ENCODE results near the gene ITGA8. TPM values are rescaled to one million over a fixed set of nuclear protein-coding genes. Genes with fewer than 3 reads are reported as not detected.

Gene ITGA8
- total and polyA plus RNA-seq, 2 of the 13 experiments (the other 11 are each of a cell fraction or from before 2014, with no cell fraction given), result not detected

DNA sequence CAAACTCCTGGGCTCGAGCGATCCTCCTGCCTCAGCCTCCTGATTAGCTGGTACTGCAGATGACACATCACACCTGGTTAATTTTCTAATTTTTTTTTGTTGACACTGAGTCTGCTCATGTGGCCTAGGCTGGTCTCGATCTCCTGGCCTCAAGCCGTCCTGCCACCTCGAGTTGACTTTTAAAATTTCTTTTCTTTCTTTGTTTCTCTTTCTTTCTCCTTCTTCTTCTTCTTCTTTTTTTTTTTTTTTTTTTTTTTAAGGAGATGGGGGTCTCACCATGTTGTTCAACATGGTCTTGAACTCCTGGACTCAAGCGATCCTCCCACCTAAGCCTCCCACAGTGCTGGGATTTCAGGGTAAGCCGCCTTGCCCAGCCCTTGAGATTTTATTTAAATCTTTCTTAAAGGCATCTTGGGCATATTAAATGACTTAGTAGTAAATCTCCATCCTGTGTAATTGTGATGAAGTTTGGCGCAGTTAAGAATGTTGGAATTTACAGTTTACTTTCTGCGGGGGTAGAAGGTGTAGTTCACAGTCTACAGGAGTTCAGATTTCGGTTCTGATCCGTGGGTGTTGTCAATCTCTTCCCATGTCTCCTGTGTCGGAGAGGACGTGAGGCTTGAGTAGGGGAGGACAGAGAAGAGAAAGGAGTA is 1.0 kb upstream of the ITGA8 start:
- in situ Hi-C loops (cut with HindIII; ENCODE audit: extremely low pct_ligation_motif_present, low pct_unique_long_range_greater_than_20kb), result no loop called here
- BruUV-seq (replicated peaks), result no TSS peak
- POLR2A ChIA-PET, result no interaction called here
- Histone ChIP-seq H3K9me3 (ENCODE audit: low read length) (no peaks in the 10 kb centered on the region), H3K79me2 (ENCODE audit: insufficient read depth, low read length) (no peaks in the 10 kb centered on the region), H4K20me1 (ENCODE audit: insufficient read depth, low read length) (no peaks in the 10 kb centered on the region), H3K27me3 (ENCODE audit: control insufficient read depth in 1 of 2, insufficient read depth in 2 of 2, low read length in 2 of 2) (peaks cover 2 to 49% of the 10 kb centered on the region in 2 experiments; a peak in 3 of 5 replicates), H3K4me2 (ENCODE audit: low read depth, low read length) (no peak overlapping the region), H3K9ac (ENCODE audit: insufficient read depth, low read depth, low read length) (no peak overlapping the region), H3K36me3 (replicated peaks in 1 of 2; ENCODE audit: control insufficient read depth in 1 of 2, insufficient read depth in 2 of 2, low read length in 2 of 2) (no peaks in the 10 kb centered on the region), H3K4me1 (ENCODE audit: insufficient read depth, low read length) (no peaks in the 10 kb centered on the region), H3K4me3 (replicated peaks in 1 of 3; ENCODE audit: insufficient read depth in 1 of 3, low read depth in 2 of 3, low read length in 3 of 3) (no peak overlapping the region), H3K27ac (ENCODE audit: extremely low read length, insufficient read depth, low read length) (no peak overlapping the region), H2AFZ (ENCODE audit: low read length) (no peak overlapping the region)
- no peak for TF ChIP-seq SRY (CRISPR knock-in tag; IDR thresholded peaks at IDR 0.05)
- TF ChIP-seq ZKSCAN5 (CRISPR knock-in tag; IDR thresholded peaks at IDR 0.05), result no peak
- no peak for TF ChIP-seq MAFG (CRISPR knock-in tag; IDR thresholded peaks at IDR 0.05)
- TF ChIP-seq HDAC1 (CRISPR knock-in tag; IDR thresholded peaks at IDR 0.05), result no peak
- no peak for TF ChIP-seq ZNF605 (CRISPR knock-in tag; IDR thresholded peaks at IDR 0.05)
- TF ChIP-seq MEIS1 (CRISPR knock-in tag; IDR thresholded peaks at IDR 0.05; ENCODE audit: borderline replicate concordance), result no peak
- WGBS (ENCODE audit: low lambda C conversion rate), result 47% methylated on average over 13 of the region's 13 CpGs
- FAIRE-seq (no peak), ATAC-seq (no peak), DNase-seq (ENCODE audit: low spot score) (no peak)
- intact Hi-C loops (cut with micrococcal nuclease; ENCODE audit: unreplicated experiment), result no loop called here
- CTCF ChIA-PET (ENCODE audit: low intra/inter-chr PET ratio, low total read pairs), result no interaction called here

DNA sequence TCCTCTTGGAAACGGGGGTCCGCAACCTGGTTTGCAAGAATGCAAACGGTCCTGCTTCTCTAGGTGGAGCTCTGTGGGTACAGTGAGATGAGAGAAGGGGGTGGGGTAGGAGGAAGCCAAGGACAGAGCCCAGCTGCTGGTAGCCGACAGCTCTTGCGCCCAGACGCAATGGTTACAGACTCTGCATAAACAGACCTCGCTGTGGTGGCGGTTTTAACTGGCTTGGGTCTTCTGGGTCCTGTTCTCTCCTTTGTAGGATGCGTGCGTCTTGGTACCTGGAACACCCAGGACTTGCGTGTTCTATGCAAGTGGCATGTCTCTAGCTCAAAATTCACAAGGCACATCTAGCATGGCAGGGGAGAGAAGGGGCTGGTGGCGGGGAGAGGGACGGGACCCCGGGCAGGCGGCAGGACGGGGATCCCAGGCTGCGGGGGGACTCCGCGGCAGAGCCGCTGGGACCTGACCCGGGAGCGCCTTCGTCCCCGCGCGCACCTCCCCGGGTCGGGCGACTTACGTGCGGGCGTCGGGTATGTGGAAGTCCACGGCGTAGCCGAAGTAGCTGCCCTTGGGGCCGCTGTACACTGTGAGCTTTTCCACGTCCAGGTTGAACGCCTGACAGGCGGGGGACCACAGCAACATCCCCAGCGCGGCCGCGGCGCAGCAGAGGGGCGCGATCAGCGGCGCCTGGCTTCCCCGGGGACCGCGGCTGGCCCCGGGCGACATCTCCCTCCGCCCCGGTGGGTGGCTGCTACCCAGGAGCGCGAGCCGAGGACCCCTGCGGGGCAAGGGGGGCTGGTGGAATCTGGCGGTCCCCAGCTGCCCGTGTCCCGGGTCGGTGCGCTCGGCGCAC is 448 bp downstream of the ITGA8 start:
- BruUV-seq (replicated peaks), result no TSS peak
- Histone ChIP-seq H3K9me3 (ENCODE audit: low read length) (no peaks in the 10 kb centered on the region), H3K4me1 (ENCODE audit: insufficient read depth, low read length) (no peaks in the 10 kb centered on the region), H3K4me2 (ENCODE audit: low read depth, low read length) (no peak overlapping the region), H3K4me3 (replicated peaks in 1 of 3; ENCODE audit: insufficient read depth in 1 of 3, low read depth in 2 of 3, low read length in 3 of 3) (no peak overlapping the region), H3K79me2 (ENCODE audit: insufficient read depth, low read length) (no peaks in the 10 kb centered on the region), H4K20me1 (ENCODE audit: insufficient read depth, low read length) (no peaks in the 10 kb centered on the region), H2AFZ (ENCODE audit: low read length) (no peak overlapping the region), H3K9ac (ENCODE audit: insufficient read depth, low read depth, low read length) (no peak overlapping the region), H3K27ac (ENCODE audit: extremely low read length, insufficient read depth, low read length) (no peak overlapping the region), H3K27me3 (ENCODE audit: control insufficient read depth in 1 of 2, insufficient read depth in 2 of 2, low read length in 2 of 2) (peaks cover 2 to 42% of the 10 kb centered on the region in 2 experiments; a peak in 3 of 5 replicates), H3K36me3 (replicated peaks in 1 of 2; ENCODE audit: control insufficient read depth in 1 of 2, insufficient read depth in 2 of 2, low read length in 2 of 2) (no peaks in the 10 kb centered on the region)
- WGBS (ENCODE audit: low lambda C conversion rate), result 23% methylated on average over 7 of the region's 67 CpGs
- ATAC-seq (peak; percentile 51), FAIRE-seq (no peak), DNase-seq (ENCODE audit: low spot score) (no peak)
- in situ Hi-C loops (cut with HindIII; ENCODE audit: extremely low pct_ligation_motif_present, low pct_unique_long_range_greater_than_20kb), result no loop called here
- CTCF ChIA-PET (ENCODE audit: low intra/inter-chr PET ratio, low total read pairs), result no interaction called here
- intact Hi-C loops (cut with micrococcal nuclease; ENCODE audit: unreplicated experiment), result no loop called here
- TF ChIP-seq ZNF781 (CRISPR knock-in tag; IDR thresholded peaks at IDR 0.05; ENCODE audit: borderline replicate concordance, not compliant biosample characterization) (no peak), PTBP1 (IDR thresholded peaks at IDR 0.05; ENCODE audit: low read depth, low read length, poor library complexity, severe bottlenecking) (no peak), EED (CRISPR knock-in tag; IDR thresholded peaks at IDR 0.05) (no peak), ZNF891 (CRISPR knock-in tag; IDR thresholded peaks at IDR 0.05) (no peak), SATB2 (CRISPR knock-in tag; IDR thresholded peaks at IDR 0.05) (no peak), ZMYM4 (CRISPR knock-in tag; IDR thresholded peaks at IDR 0.05) (no peak)
- POLR2A ChIA-PET, result no interaction called here

Data from HepG2 (cell line).